K562 (cell line): Measurements from ENCODE around the gene CAPN5.

Experiments
- SREBF1 ChIP-seq: fragments of 150-350 bp; IDR thresholded peaks from 2 replicates; pipeline ENCODE4 v1.6.1; 2014; ENCODE audit warnings: antibody characterized with exemption, low read depth, low read length, borderline replicate concordance
- TF ChIP-seq, protein P1 (sequence below): fragments of 250-450 bp; sonication (Bioruptor Pico); IDR thresholded peaks from 2 replicates; pipeline ENCODE4 v1.8.0; 2022; ENCODE audit warnings: inconsistent platforms, mild to moderate bottlenecking, moderate library complexity, borderline replicate concordance

DNA sequence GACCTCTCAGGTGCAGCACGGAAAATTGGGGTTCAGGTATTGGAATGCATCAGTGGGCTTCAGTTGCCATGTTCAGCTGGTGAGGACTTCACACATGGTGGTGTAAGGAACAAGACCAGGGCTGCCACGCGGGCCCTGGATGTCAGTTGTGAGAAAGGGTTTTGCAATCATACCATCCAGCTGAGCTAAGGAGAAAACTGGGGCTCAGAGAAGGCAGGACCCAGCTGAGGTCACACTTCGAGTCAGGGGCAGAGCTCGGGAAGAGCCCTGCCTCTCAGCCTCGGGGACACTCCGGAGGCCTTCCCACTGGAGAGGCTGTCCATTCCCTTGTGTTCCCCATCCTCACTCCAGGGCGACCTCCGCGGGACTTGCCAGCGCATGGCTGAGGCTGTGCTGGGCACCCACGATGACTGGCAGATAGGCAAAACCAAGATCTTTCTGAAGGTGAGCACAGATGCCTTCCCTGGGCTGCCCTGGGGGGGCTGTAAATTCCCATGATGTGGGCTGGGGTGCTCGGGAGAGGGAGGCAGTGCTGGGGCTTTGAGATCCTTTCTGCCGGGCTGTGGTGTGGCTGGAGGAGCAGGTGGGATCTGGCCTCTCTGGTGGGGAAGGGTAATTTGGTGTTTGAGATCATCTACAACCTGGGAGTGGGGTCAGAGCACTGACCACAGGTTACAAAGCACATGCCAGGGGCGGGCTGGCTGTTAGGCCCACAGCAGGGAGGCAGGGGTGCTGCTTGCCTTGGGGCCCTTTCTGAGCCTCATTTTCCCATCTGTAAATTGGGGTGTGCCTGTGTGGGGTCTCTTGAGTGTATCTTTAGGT, 108.5 kb downstream of the CAPN5 start:
- TF ChIP-seq SREBF1, result no peak
- TF ChIP-seq, protein P1, sequence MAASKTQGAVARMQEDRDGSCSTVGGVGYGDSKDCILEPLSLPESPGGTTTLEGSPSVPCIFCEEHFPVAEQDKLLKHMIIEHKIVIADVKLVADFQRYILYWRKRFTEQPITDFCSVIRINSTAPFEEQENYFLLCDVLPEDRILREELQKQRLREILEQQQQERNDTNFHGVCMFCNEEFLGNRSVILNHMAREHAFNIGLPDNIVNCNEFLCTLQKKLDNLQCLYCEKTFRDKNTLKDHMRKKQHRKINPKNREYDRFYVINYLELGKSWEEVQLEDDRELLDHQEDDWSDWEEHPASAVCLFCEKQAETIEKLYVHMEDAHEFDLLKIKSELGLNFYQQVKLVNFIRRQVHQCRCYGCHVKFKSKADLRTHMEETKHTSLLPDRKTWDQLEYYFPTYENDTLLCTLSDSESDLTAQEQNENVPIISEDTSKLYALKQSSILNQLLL (CRISPR knock-in tag), result no peak
